PFSK-1 (cell line): ENCODE measurements around the gene AHNAK2.

ENCODE experiments used
- FOXP2 ChIP-seq: optimal IDR thresholded peaks from 2 replicates; pipeline ENCODE3; 2011; ENCODE audit warnings: borderline replicate concordance, control low read depth, inconsistent platforms; ENCODE audit not compliant: insufficient read depth; ENCODE audit errors: extremely low read length, extremely low read depth
- POLR2AphosphoS5 ChIP-seq: IDR thresholded peaks from 2 replicates; pipeline ENCODE4 v1.6.1; 2012; ENCODE audit warnings: low read depth, mild to moderate bottlenecking, control low read depth, low read length, moderate library complexity
- SIN3A ChIP-seq: IDR thresholded peaks from 2 replicates; pipeline ENCODE4 v1.6.1; 2012; ENCODE audit warnings: mild to moderate bottlenecking, low read length, moderate library complexity, borderline replicate concordance; ENCODE audit not compliant: insufficient read depth
- TAF1 ChIP-seq: IDR thresholded peaks from 2 replicates; pipeline ENCODE4 v1.6.1; 2012; ENCODE audit warnings: low read length, control low read depth, borderline replicate concordance; ENCODE audit not compliant: insufficient read depth
- TF ChIP-seq, protein P1 (sequence below), 2 experiments: IDR thresholded peaks; 2 replicates each; pipeline versions ENCODE4 v1.6.1 to v1.8.0; 2011 to 2012; ENCODE audit warnings: low read depth in 2 of 2, low read length in 2 of 2, control low read depth in 1 of 2, inconsistent platforms in 1 of 2, mild to moderate bottlenecking in 1 of 2, moderate library complexity in 1 of 2; ENCODE audit not compliant: insufficient read depth in 1 of 2

The AHNAK2 gene

DNA sequence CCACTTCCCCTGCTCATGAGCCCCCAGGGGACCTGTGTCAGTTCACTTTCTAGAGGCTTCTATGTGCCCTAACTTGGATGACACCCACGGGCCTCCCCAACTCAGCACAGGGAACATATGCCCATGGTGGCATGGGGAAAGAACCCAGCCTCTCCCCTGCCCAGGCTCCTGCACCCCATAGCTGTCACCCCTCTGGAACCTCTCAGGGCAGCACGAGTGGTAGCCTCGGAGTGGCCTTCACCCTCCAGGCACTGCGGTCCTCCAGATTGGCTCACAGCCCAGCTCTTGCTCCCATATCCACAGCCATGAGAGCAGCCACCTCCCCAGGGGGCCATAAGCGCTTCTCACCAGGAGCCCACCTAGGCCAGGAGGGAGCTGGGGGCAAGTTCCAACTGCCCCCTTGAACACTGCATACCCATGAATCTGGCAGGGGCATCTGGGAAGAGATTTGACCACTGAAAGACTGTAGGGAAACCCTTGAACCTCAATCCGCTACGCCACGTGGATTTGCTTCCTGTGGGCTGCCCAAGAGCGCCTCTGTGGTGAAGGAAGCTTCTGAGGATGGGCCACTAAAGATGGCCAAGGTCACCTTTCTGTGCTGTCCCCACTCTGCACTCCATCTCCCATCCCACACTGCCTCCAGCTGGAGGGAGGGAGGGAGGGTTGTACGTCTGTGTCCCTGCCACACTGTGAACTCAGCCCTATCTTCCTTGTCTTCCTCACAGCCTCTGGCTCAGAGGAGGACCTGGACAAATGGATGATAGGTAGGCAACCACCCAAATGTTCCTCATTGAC, 41.6 kb downstream of the AHNAK2 start:
- TF ChIP-seq, protein P1, sequence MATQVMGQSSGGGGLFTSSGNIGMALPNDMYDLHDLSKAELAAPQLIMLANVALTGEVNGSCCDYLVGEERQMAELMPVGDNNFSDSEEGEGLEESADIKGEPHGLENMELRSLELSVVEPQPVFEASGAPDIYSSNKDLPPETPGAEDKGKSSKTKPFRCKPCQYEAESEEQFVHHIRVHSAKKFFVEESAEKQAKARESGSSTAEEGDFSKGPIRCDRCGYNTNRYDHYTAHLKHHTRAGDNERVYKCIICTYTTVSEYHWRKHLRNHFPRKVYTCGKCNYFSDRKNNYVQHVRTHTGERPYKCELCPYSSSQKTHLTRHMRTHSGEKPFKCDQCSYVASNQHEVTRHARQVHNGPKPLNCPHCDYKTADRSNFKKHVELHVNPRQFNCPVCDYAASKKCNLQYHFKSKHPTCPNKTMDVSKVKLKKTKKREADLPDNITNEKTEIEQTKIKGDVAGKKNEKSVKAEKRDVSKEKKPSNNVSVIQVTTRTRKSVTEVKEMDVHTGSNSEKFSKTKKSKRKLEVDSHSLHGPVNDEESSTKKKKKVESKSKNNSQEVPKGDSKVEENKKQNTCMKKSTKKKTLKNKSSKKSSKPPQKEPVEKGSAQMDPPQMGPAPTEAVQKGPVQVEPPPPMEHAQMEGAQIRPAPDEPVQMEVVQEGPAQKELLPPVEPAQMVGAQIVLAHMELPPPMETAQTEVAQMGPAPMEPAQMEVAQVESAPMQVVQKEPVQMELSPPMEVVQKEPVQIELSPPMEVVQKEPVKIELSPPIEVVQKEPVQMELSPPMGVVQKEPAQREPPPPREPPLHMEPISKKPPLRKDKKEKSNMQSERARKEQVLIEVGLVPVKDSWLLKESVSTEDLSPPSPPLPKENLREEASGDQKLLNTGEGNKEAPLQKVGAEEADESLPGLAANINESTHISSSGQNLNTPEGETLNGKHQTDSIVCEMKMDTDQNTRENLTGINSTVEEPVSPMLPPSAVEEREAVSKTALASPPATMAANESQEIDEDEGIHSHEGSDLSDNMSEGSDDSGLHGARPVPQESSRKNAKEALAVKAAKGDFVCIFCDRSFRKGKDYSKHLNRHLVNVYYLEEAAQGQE (IDR thresholded peaks at IDR 0.05; ENCODE audit: insufficient read depth in 1 of 2, low read depth in 2 of 2, low read length in 2 of 2): no peak
- TF ChIP-seq FOXP2 (no peak), TAF1 (no peak), SIN3A (no peak), POLR2AphosphoS5 (no peak)

DNA sequence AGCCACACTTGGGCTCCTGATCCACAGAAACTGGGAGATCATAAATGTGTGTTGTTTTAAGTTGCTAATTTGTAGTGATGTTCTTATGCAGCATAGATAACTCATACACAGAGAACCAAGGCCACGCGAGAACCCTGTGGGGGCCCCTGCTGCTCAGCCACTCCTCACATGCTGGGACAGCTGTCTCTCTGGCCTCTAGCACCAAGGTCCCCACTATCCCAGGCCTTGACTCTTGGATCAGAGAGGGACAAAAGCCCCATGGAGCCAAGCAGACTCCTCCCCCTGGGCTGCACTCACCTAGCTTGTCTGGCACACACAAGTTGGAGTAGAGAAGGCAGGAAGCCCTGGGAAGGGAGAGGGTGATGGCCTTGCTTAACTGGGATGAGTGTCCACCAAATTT, 42.2 kb downstream of the AHNAK2 start:
- TF ChIP-seq SIN3A (no peak), TAF1 (no peak), POLR2AphosphoS5 (no peak), FOXP2 (no peak)
- TF ChIP-seq, protein P1 (IDR thresholded peaks at IDR 0.05; ENCODE audit: insufficient read depth in 1 of 2, low read depth in 2 of 2, low read length in 2 of 2): no peak

DNA sequence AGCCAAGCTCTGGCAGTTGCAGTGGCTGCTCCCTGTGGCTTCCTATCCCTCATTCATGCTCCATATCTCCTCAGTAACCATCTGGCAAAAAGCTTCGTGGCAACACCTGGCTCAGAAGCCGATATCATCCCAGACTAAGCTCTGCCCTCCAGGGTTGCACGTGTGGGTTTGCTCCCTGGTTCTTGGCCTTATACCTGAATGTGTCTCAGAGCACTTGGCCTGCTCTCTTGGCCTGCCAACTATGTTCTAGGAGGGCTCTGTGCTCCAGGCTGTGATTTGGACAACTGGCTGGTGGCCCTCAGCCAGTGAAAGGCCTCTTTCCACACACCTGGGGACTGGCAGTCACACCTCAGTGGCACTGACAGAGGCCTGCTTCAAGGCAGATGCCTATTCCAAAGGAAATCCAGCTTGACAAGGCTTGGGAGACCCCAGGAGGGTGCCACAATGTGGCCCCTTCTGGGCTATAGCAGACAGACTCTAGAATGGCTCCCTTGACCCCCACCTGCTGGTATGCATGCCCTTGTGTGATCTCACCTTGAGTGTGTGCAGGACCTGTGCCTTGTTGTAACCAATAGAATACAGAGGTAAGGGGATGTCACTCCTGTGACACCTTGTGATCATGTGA, 43.0 kb downstream of the AHNAK2 start:
- TF ChIP-seq, protein P1 (IDR thresholded peaks at IDR 0.05; ENCODE audit: insufficient read depth in 1 of 2, low read depth in 2 of 2, low read length in 2 of 2): no peak
- no peak for TF ChIP-seq POLR2AphosphoS5
- no peak for TF ChIP-seq TAF1
- no peak for TF ChIP-seq SIN3A
- no peak for TF ChIP-seq FOXP2

DNA sequence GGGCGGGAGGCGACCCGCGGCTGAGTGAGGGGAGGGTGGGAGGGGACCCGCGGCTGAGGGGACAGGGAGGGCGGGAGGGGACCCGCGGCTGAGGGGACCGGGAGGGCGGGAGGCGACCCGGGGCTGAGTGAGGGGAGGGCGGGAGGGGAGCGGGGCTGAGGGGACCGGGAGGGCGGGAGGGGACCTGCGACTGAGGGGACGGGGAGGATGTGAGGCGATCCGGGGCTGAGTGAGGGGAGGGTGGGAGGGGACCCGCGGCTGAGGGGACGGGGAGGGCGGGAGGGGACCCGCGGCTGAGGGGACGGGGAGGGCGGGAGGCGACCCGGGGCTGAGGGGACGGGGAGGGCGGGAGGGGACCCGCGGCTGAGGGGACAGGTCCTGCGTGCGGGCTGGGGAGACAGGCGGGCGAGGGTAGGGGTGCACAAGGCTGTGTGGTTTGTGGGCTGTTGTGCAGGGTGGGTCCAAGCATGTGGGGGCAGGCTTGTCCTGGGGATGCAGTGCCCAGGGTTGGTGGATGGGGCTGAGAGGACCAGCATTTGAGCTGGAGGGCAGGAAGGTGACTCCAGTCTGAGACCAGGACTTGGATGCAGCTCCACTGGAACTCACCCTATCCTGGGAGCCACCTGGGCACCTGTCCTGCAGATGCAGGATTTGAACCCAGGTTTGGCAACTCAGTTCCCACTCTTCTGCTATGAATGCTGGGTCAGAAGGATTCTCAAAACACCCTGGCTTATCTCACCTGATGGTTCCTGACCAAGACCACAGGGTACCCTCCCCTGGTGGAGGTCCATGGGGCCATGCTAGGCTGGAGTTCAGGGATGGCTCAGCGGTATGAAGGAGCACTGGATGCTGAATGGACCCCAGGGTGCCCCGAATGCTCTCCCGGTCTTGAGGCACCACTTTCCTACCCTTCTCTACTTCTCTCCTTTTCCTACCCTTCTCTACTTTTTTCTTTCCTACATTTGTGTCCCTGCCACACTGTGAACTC, 44.1 kb downstream of the AHNAK2 start:
- TF ChIP-seq, protein P1 (IDR thresholded peaks at IDR 0.05; ENCODE audit: insufficient read depth in 1 of 2, low read depth in 2 of 2, low read length in 2 of 2): no peak
- TF ChIP-seq TAF1 (no peak), POLR2AphosphoS5 (no peak), SIN3A (no peak), FOXP2 (no peak)
